OCI-LY1 (cell line): ENCODE results near the gene LRIF1.

ENCODE experiments used
- H2AFZ ChIP-seq: fragments of 200-600 bp; sonication (generic), shearing (Covaris generic); 2 replicates; pipeline ENCODE4 v1.6.0; 2014; ENCODE audit warnings: antibody characterized with exemption, mild to moderate bottlenecking, low read length
- H3F3A ChIP-seq: fragments of 200-600 bp; sonication (generic), shearing (Covaris generic); 2 replicates; pipeline ENCODE4 v1.6.0; 2014; ENCODE audit warnings: mild to moderate bottlenecking, antibody characterized with exemption, low read length, moderate library complexity; ENCODE audit not compliant: insufficient read depth
- H3K27ac ChIP-seq: fragments of 200-600 bp; sonication (generic); 2 replicates; pipeline ENCODE4 v1.5.1; 2014; ENCODE audit warnings: low read length, mixed run types, mild to moderate bottlenecking, low read depth; ENCODE audit not compliant: poor library complexity, severe bottlenecking
- H3K27me3 ChIP-seq: fragments of 200-600 bp; sonication (generic); 2 replicates; pipeline ENCODE4 v1.6.0; 2014; ENCODE audit warnings: antibody characterized with exemption, mild to moderate bottlenecking, low read length, moderate library complexity; ENCODE audit not compliant: insufficient read depth
- H3K36me3 ChIP-seq: fragments of 200-600 bp; sonication (generic); 2 replicates; pipeline ENCODE4 v1.6.1; 2014; ENCODE audit warnings: mild to moderate bottlenecking, antibody characterized with exemption, low read length, moderate library complexity, mixed read lengths; ENCODE audit not compliant: insufficient read depth
- H3K4me1 ChIP-seq: fragments of 200-600 bp; sonication (generic); 2 replicates; pipeline ENCODE4 v1.5.1; 2014; ENCODE audit warnings: mild to moderate bottlenecking, low read length, moderate library complexity; ENCODE audit not compliant: insufficient read depth, severe bottlenecking
- H3K4me2 ChIP-seq: fragments of 200-600 bp; sonication (generic), shearing (Covaris generic); 2 replicates; pipeline ENCODE4 v1.6.1; 2014; ENCODE audit warnings: low read length
- H3K4me3 ChIP-seq: fragments of 200-600 bp; sonication (generic); 2 replicates; pipeline ENCODE4 v1.5.1; 2014; ENCODE audit warnings: low read length, low read depth, mild to moderate bottlenecking, mixed read lengths; ENCODE audit not compliant: poor library complexity, severe bottlenecking
- H3K79me2 ChIP-seq: fragments of 200-600 bp; shearing (Covaris generic); 2 replicates; pipeline ENCODE4 v1.6.1; 2016; ENCODE audit warnings: mixed run types, low read length, mixed read lengths; ENCODE audit not compliant: insufficient read depth
- H3K9ac ChIP-seq: fragments of 200-600 bp; sonication (generic), shearing (Covaris generic); 2 replicates; pipeline ENCODE4 v1.6.1; 2014; ENCODE audit warnings: mild to moderate bottlenecking, low read length, mixed read lengths
- H3K9me2 ChIP-seq: fragments of 200-600 bp; sonication (generic), shearing (Covaris generic); 2 replicates; pipeline ENCODE4 v1.6.1; 2014; ENCODE audit warnings: low read depth, mild to moderate bottlenecking, low read length, mixed read lengths
- H3K9me3 ChIP-seq: fragments of 200-600 bp; shearing (Covaris generic); 2 replicates; pipeline ENCODE4 v1.6.1; 2014; ENCODE audit warnings: low read length, mixed read lengths
- H4K20me1 ChIP-seq: fragments of 200-600 bp; sonication (generic), shearing (Covaris generic); 2 replicates; pipeline ENCODE4 v1.6.0; 2016; ENCODE audit warnings: mild to moderate bottlenecking, low read length; ENCODE audit not compliant: insufficient read depth
- CTCF ChIP-seq: fragments of 200-600 bp; sonication (generic), shearing (Covaris generic); IDR thresholded peaks from 2 replicates; pipeline ENCODE4 v1.5.1; 2017; ENCODE audit warnings: mild to moderate bottlenecking, antibody characterized with exemption, low read length, moderate library complexity, mixed read lengths
- EZH2 ChIP-seq: fragments of 200-600 bp; sonication (generic), shearing (Covaris generic); IDR thresholded peaks from 2 replicates; pipeline ENCODE4 v1.8.0; 2017; ENCODE audit warnings: borderline replicate concordance, mixed run types, mild to moderate bottlenecking, antibody characterized with exemption, low read length, moderate library complexity, mixed read lengths

LRIF1 gene

GRCh38 chr1:110912784-110913183 lies 50.9 kb downstream of the LRIF1 start:
- H3K9me3 ChIP-seq: no peaks in the 10 kb centered on the region
- no peak overlapping the region for H2AFZ ChIP-seq
- H3K9me2 ChIP-seq: no peaks in the 10 kb centered on the region
- peaks cover 13% of the 10 kb centered on the region for H3K4me1 ChIP-seq
- no peaks in the 10 kb centered on the region for H3K36me3 ChIP-seq
- H3K4me3 ChIP-seq: no peak overlapping the region
- H3K79me2 ChIP-seq: no peaks in the 10 kb centered on the region
- no peaks in the 10 kb centered on the region for H3F3A ChIP-seq
- no peak overlapping the region for H3K9ac ChIP-seq
- H3K27me3 ChIP-seq: no peaks in the 10 kb centered on the region
- H4K20me1 ChIP-seq: no peaks in the 10 kb centered on the region
- no peak overlapping the region for H3K27ac ChIP-seq
- TF ChIP-seq EZH2 (no peak), CTCF (no peak)
- H3K4me2 ChIP-seq: no peak overlapping the region

DNA sequence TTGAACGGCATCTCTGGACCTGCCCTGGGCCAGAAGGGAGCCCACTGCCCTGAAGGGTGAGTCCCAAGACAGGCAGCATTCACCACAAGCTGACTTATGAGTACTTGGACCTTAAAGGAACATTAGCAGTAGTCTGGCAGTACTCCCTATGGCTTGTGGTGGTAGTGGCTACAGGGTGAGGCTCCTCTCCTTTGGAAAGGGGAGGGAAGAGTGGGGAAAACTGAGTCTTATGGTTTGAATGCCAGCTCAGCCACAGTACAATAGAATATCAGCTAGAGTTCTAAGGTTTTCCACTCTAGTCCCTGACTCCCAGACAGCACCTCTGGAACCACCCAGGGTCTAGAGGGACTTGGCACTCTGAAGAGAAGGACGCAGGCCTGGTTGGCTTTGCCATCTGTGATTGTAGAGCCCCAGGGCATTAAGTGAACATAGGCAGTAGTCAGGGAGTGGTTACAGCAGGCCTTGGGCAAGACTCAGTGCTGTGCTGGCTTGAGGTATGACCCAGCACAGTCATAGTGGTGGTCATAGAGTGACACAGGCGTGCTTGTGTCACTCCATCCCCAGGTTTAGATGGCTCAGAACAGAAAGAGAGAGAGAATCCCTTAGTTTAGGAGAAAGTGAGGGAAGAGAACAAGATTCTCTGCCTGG lies 59.7 kb downstream of the LRIF1 start:
- no peaks in the 10 kb centered on the region for H3K4me1 ChIP-seq
- no peak for TF ChIP-seq CTCF
- TF ChIP-seq EZH2: no peak
- H3K27ac ChIP-seq: no peak overlapping the region
- H4K20me1 ChIP-seq: no peaks in the 10 kb centered on the region
- H3K36me3 ChIP-seq: peaks cover 44% of the 10 kb centered on the region
- H3F3A ChIP-seq: no peaks in the 10 kb centered on the region
- H3K9ac ChIP-seq: no peak overlapping the region
- H2AFZ ChIP-seq: no peak overlapping the region
- no peak overlapping the region for H3K4me2 ChIP-seq
- no peaks in the 10 kb centered on the region for H3K9me3 ChIP-seq
- H3K79me2 ChIP-seq: no peaks in the 10 kb centered on the region
- H3K9me2 ChIP-seq: no peaks in the 10 kb centered on the region
- no peak overlapping the region for H3K4me3 ChIP-seq
- no peaks in the 10 kb centered on the region for H3K27me3 ChIP-seq

GRCh38 chr1:110902820-110903463 lies 60.8 kb downstream of the LRIF1 start:
- no peaks in the 10 kb centered on the region for H4K20me1 ChIP-seq
- no peak overlapping the region for H3K9ac ChIP-seq
- H3K4me2 ChIP-seq: no peak overlapping the region
- H3K27ac ChIP-seq: no peak overlapping the region
- H3F3A ChIP-seq: no peaks in the 10 kb centered on the region
- H3K9me3 ChIP-seq: no peaks in the 10 kb centered on the region
- no peaks in the 10 kb centered on the region for H3K79me2 ChIP-seq
- peaks cover 55% of the 10 kb centered on the region for H3K36me3 ChIP-seq
- H3K4me3 ChIP-seq: no peak overlapping the region
- no peak overlapping the region for H2AFZ ChIP-seq
- no peaks in the 10 kb centered on the region for H3K27me3 ChIP-seq
- no peaks in the 10 kb centered on the region for H3K9me2 ChIP-seq
- TF ChIP-seq CTCF (no peak), EZH2 (no peak)
- no peaks in the 10 kb centered on the region for H3K4me1 ChIP-seq
